Measurements from ENCODE around the gene SYF2. TPM values are rescaled to one million over a fixed set of nuclear protein-coding genes. Genes with fewer than 3 reads are reported as not detected.

SYF2 gene
- total RNA-seq, 1 donor from 2014 or later, result 23.2 TPM

DNA sequence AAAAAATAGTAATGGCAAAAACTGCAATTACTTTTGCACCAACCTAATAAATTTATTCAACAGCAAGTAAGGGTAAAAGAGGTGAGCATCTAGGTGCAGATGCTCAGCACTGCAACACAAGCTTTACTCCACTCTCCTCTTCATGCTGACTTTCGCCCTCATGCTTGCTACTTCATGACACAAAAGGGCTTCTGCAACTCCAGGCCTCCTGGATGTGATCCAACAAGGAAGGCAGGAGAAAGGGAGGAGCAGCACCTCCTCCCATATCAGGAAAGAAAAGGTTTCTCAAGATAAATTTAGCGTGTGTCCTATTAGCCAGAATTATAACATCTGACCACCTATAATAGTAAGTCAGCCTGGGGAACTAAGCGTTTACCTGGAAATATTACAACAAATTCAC lies 11.6 kb downstream of the SYF2 start:
- no peaks in the 10 kb centered on the region for H3K27me3 Mint-ChIP-seq (ENCODE audit: low read depth)
- H3K4me3 Mint-ChIP-seq (ENCODE audit: unreplicated experiment), result no peak overlapping the region
- no peaks in the 10 kb centered on the region for H3K9me3 Mint-ChIP-seq (ENCODE audit: low read depth)
- H3K4me1 Mint-ChIP-seq (ENCODE audit: low read depth), result no peaks in the 10 kb centered on the region
- H3K36me3 Mint-ChIP-seq (ENCODE audit: low read depth), result peaks cover 26% of the 10 kb centered on the region
- DNase-seq (ENCODE audit: low spot score), result no peak
- H3K27ac Mint-ChIP-seq (ENCODE audit: unreplicated experiment), result no peak overlapping the region
- TF ChIP-seq CTCF (IDR thresholded peaks at IDR 0.05), result no peak

GRCh38 chr1:25219661-25220251 lies 12.5 kb downstream of the SYF2 start:
- Mint-ChIP-seq H3K9me3 (ENCODE audit: low read depth) (no peaks in the 10 kb centered on the region), H3K36me3 (ENCODE audit: low read depth) (peaks cover 22% of the 10 kb centered on the region), H3K27ac (ENCODE audit: unreplicated experiment) (no peak overlapping the region), H3K27me3 (ENCODE audit: low read depth) (no peaks in the 10 kb centered on the region), H3K4me3 (ENCODE audit: unreplicated experiment) (no peak overlapping the region), H3K4me1 (ENCODE audit: low read depth) (no peaks in the 10 kb centered on the region)
- TF ChIP-seq CTCF (IDR thresholded peaks at IDR 0.05), result no peak
- DNase-seq (ENCODE audit: low spot score), result no peak

GRCh38 chr1:25217598-25218232 lies 14.6 kb downstream of the SYF2 start:
- no peaks in the 10 kb centered on the region for H3K4me1 Mint-ChIP-seq (ENCODE audit: low read depth)
- peaks cover 10% of the 10 kb centered on the region for H3K36me3 Mint-ChIP-seq (ENCODE audit: low read depth)
- no peak for DNase-seq (ENCODE audit: low spot score)
- no peak for TF ChIP-seq CTCF (IDR thresholded peaks at IDR 0.05)
- no peak overlapping the region for H3K4me3 Mint-ChIP-seq (ENCODE audit: unreplicated experiment)
- H3K9me3 Mint-ChIP-seq (ENCODE audit: low read depth), result no peaks in the 10 kb centered on the region
- H3K27me3 Mint-ChIP-seq (ENCODE audit: low read depth), result peaks cover under 1% of the 10 kb centered on the region
- H3K27ac Mint-ChIP-seq (ENCODE audit: unreplicated experiment), result no peak overlapping the region

- peaks cover 3% of the 10 kb centered on the region for H3K27me3 Mint-ChIP-seq (ENCODE audit: low read depth)
- no peak overlapping the region for H3K4me3 Mint-ChIP-seq (ENCODE audit: unreplicated experiment)
- H3K27ac Mint-ChIP-seq (ENCODE audit: unreplicated experiment), result no peak overlapping the region
- H3K9me3 Mint-ChIP-seq (ENCODE audit: low read depth), result no peaks in the 10 kb centered on the region
- DNase-seq (ENCODE audit: low spot score), result no peak
- TF ChIP-seq CTCF (IDR thresholded peaks at IDR 0.05), result no peak
- H3K36me3 Mint-ChIP-seq (ENCODE audit: low read depth), result peaks cover 9% of the 10 kb centered on the region
- no peaks in the 10 kb centered on the region for H3K4me1 Mint-ChIP-seq (ENCODE audit: low read depth)
Observed at GRCh38 chr1:25217015-25217414, 15.3 kb downstream of the SYF2 start.

DNA sequence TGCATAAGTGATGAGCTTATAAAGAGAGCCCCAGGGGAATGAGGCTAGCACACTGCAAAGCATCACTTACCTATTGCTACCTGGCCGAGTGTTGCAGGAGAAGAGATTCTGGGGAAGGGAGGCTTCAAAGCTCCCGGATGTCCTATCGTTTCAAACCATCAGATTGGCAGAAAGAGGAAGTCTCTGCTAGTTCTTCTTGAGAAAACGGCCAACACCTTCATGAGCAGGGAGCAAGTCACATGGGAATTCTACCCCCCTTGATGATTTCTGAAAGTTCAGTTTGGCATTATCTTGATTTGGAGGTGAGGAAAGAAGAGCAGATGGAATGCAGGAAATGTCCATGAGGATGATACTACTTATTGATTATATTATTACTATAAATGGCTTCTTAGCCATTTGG lies 16.2 kb downstream of the SYF2 start:
- DNase-seq (ENCODE audit: low spot score), result no peak
- TF ChIP-seq CTCF (IDR thresholded peaks at IDR 0.05), result no peak
- Mint-ChIP-seq H3K36me3 (ENCODE audit: low read depth) (peaks cover 4% of the 10 kb centered on the region), H3K4me3 (ENCODE audit: unreplicated experiment) (no peak overlapping the region), H3K27ac (ENCODE audit: unreplicated experiment) (no peak overlapping the region), H3K9me3 (ENCODE audit: low read depth) (no peaks in the 10 kb centered on the region), H3K27me3 (ENCODE audit: low read depth) (peaks cover 4% of the 10 kb centered on the region), H3K4me1 (ENCODE audit: low read depth) (no peaks in the 10 kb centered on the region)

All from chondrocyte (in vitro differentiated cells).